ENCODE results near the gene HTATSF1. TPM values are rescaled to one million over a fixed set of nuclear protein-coding genes. Genes with fewer than 3 reads are reported as not detected.
A peak's percentile ranks its signal among the peaks of the same experiment; 100 is the strongest.

HTATSF1 gene
- total RNA-seq, 1 donor, result 37.5 TPM

GRCh38 chrX:136493011-136493410, 4.4 kb upstream of the HTATSF1 start:
- no peak for TF ChIP-seq CTCF (IDR thresholded peaks at IDR 0.05; ENCODE audit: insufficient read depth, low read length)
- no peak overlapping the region for H3K4me3 ChIP-seq (ENCODE audit: low read depth, low read length)
- DNase-seq (ENCODE audit: low read depth), result no peak

GRCh38 chrX:136495043-136495442, 2.3 kb upstream of the HTATSF1 start:
- no peak for TF ChIP-seq CTCF (IDR thresholded peaks at IDR 0.05; ENCODE audit: insufficient read depth, low read length)
- H3K4me3 ChIP-seq (ENCODE audit: low read depth, low read length), result no peak overlapping the region

GRCh38 chrX:136496186-136496763, 1.1 kb upstream of the HTATSF1 start:
- no peak for DNase-seq (ENCODE audit: low read depth)
- TF ChIP-seq CTCF (IDR thresholded peaks at IDR 0.05; ENCODE audit: insufficient read depth, low read length), result no peak
- H3K4me3 ChIP-seq (ENCODE audit: low read depth, low read length), result peak overlapping the region; percentile 70

More at GRCh38 chrX:136495043-136495442, 2.3 kb upstream of the HTATSF1 start:
- DNase-seq (ENCODE audit: low read depth), result no peak

GRCh38 chrX:136496764-136497555, 432 bp upstream of the HTATSF1 start:
- no peak for TF ChIP-seq CTCF (IDR thresholded peaks at IDR 0.05; ENCODE audit: insufficient read depth, low read length)
- peak overlapping the region; percentile 77 for H3K4me3 ChIP-seq (ENCODE audit: low read depth, low read length)
- peak; percentile 80 for DNase-seq (ENCODE audit: low read depth)

- no peak overlapping the region for H3K4me3 ChIP-seq (ENCODE audit: low read depth, low read length)
- no peak for DNase-seq (ENCODE audit: low read depth)
- no peak for TF ChIP-seq CTCF (IDR thresholded peaks at IDR 0.05; ENCODE audit: insufficient read depth, low read length)
These were observed 21.7 kb downstream of the HTATSF1 start for GRCh38 chrX:136519069-136519468.

GRCh38 chrX:136523770-136524169, 26.4 kb downstream of the HTATSF1 start:
- DNase-seq (ENCODE audit: low read depth), result no peak
- H3K4me3 ChIP-seq (ENCODE audit: low read depth, low read length), result no peak overlapping the region
- TF ChIP-seq CTCF (IDR thresholded peaks at IDR 0.05; ENCODE audit: insufficient read depth, low read length), result no peak

All from fibroblast of the aortic adventitia (primary cell).